ENCODE measurements around the gene RASSF8. TPM values are rescaled to one million over a fixed set of nuclear protein-coding genes. Genes with fewer than 3 reads are reported as not detected.

Gene RASSF8
- total RNA-seq, 1 donor from 2014 or later = 35.3 TPM

DNA sequence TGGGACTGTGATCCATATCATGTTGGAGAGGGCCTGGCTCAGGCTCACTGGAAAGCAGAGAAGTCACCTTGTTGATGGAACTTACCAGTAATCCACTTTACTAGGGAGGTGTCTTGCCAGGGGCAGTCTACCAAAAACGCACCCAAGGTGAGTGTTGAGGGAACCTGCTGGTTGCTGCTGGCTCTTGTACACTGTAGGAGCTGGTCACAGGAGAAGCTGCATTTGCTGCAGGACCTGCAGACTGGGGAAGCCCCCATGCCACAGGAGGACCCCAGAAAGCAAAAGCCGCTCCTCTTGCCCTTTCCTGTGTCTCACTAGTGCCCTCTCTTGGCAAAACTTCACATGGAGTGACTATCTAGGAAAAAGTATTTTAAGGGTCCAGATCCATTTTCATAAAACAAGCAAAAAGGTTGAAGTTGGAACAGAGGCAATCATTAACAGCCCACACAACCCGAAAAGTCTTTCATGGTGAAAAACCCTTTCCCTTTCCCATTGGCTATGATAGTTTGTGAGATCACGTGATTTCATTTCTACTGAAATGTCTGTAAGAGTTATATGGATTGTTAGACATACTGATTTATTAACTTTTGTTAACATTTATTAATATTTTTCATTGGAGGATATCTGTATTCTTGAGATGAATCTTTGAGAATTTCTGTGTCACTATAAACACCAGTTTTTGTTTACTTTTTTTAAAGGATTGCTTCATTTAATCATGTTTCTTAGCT lies 59.2 kb downstream of the RASSF8 start:
- Histone ChIP-seq H3K36me3 (ENCODE audit: control insufficient read depth, insufficient read depth, low read length) (no peaks in the 10 kb centered on the region), H3K4me3 (ENCODE audit: low read depth, low read length) (no peak overlapping the region), H3K27me3 (ENCODE audit: control insufficient read depth, insufficient read depth, low read length) (no peaks in the 10 kb centered on the region)
- no peak for DNase-seq (ENCODE audit: low read depth)
- TF ChIP-seq, protein P1, sequence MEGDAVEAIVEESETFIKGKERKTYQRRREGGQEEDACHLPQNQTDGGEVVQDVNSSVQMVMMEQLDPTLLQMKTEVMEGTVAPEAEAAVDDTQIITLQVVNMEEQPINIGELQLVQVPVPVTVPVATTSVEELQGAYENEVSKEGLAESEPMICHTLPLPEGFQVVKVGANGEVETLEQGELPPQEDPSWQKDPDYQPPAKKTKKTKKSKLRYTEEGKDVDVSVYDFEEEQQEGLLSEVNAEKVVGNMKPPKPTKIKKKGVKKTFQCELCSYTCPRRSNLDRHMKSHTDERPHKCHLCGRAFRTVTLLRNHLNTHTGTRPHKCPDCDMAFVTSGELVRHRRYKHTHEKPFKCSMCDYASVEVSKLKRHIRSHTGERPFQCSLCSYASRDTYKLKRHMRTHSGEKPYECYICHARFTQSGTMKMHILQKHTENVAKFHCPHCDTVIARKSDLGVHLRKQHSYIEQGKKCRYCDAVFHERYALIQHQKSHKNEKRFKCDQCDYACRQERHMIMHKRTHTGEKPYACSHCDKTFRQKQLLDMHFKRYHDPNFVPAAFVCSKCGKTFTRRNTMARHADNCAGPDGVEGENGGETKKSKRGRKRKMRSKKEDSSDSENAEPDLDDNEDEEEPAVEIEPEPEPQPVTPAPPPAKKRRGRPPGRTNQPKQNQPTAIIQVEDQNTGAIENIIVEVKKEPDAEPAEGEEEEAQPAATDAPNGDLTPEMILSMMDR (IDR thresholded peaks at IDR 0.05; ENCODE audit: insufficient read depth, low read length, poor library complexity, severe bottlenecking) = peak; percentile 57

DNA sequence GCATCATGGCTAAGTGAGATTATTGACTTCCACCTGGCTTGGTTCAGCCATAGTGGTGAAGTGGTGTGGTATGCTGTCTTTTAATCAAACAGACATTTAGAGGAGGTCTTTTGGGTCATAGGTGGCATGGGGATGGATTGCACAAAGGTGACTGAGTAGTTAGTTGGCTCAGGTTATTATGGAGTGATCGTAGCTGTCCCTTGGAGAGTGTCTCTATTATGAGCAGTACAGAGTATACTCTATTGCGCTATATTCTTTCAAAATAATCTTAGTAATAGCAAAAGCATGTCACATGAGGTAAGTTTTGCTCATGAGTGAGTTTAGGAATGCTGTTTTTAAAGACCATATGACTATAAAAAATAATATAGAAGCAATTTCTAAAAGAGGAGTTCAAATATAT lies 60.4 kb downstream of the RASSF8 start:
- H3K27me3 ChIP-seq (ENCODE audit: control insufficient read depth, insufficient read depth, low read length) = no peaks in the 10 kb centered on the region
- no peak overlapping the region for H3K4me3 ChIP-seq (ENCODE audit: low read depth, low read length)
- DNase-seq (ENCODE audit: low read depth) = no peak
- TF ChIP-seq, protein P1 (IDR thresholded peaks at IDR 0.05; ENCODE audit: insufficient read depth, low read length, poor library complexity, severe bottlenecking) = no peak
- H3K36me3 ChIP-seq (ENCODE audit: control insufficient read depth, insufficient read depth, low read length) = no peaks in the 10 kb centered on the region

DNA sequence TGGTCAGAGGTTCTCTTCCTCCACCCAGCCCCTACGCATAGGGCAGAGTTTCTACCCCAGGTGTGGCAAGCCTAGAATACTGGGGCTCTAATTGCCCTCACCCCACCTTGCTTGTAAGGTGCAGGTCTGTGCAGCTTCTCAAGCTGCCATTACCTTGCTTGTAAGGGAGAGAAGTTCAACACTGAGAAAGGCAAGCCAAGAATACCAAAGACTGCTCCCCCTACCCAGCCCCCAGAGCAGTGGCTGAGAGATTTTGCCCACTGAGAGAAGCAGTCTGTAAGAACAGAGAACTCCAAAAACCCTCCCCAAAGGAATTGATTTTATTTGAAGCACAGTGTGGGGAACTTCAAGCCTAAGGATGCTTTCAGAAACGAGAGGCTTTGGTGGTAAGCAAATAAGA lies 63.1 kb downstream of the RASSF8 start:
- TF ChIP-seq, protein P1 (IDR thresholded peaks at IDR 0.05; ENCODE audit: insufficient read depth, low read length, poor library complexity, severe bottlenecking) = no peak
- Histone ChIP-seq H3K36me3 (ENCODE audit: control insufficient read depth, insufficient read depth, low read length) (no peaks in the 10 kb centered on the region), H3K4me3 (ENCODE audit: low read depth, low read length) (no peak overlapping the region), H3K27me3 (ENCODE audit: control insufficient read depth, insufficient read depth, low read length) (no peaks in the 10 kb centered on the region)
- DNase-seq (ENCODE audit: low read depth) = no peak

DNA sequence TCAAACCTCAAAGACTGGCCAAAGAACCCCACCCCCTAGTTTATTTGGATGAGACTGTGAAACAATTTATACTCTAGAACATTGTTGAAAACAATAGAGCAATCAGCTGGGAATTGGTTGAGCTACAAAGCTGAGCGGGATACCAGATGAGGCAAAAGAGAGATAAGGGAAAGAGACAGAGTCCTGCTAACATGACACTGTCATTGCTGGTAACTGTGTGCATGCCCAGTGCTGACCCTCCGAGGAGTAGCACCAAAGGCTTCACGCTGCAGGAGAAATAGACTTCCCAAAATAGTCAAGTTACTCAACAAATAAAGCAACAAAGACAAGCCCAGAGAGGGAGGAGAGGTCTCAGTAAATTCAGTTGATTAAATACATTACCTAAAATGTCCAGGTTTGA lies 63.6 kb downstream of the RASSF8 start:
- no peaks in the 10 kb centered on the region for H3K36me3 ChIP-seq (ENCODE audit: control insufficient read depth, insufficient read depth, low read length)
- no peaks in the 10 kb centered on the region for H3K27me3 ChIP-seq (ENCODE audit: control insufficient read depth, insufficient read depth, low read length)
- no peak for DNase-seq (ENCODE audit: low read depth)
- no peak overlapping the region for H3K4me3 ChIP-seq (ENCODE audit: low read depth, low read length)
- TF ChIP-seq, protein P1 (IDR thresholded peaks at IDR 0.05; ENCODE audit: insufficient read depth, low read length, poor library complexity, severe bottlenecking) = no peak

DNA sequence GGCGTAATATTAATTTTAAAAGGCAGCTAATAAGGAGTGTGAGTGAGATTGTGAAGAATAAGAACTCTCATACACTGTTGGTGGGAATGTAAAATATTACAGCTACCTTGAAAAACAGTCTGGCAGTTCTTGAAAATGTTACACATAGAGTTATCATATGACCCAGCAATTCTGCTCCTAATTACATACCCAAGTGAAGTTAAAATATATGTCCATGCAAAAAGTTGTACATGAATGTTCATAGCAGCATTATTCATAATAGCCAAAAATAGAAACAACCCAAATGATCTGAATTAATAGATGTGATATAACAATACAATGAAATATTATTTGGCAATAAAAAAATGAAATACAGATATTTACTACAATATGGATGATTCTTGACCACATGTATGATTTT lies 68.2 kb downstream of the RASSF8 start:
- TF ChIP-seq, protein P1 (IDR thresholded peaks at IDR 0.05; ENCODE audit: insufficient read depth, low read length, poor library complexity, severe bottlenecking) = no peak
- H3K4me3 ChIP-seq (ENCODE audit: low read depth, low read length) = no peak overlapping the region
- no peaks in the 10 kb centered on the region for H3K36me3 ChIP-seq (ENCODE audit: control insufficient read depth, insufficient read depth, low read length)
- H3K27me3 ChIP-seq (ENCODE audit: control insufficient read depth, insufficient read depth, low read length) = no peaks in the 10 kb centered on the region
- no peak for DNase-seq (ENCODE audit: low read depth)

DNA sequence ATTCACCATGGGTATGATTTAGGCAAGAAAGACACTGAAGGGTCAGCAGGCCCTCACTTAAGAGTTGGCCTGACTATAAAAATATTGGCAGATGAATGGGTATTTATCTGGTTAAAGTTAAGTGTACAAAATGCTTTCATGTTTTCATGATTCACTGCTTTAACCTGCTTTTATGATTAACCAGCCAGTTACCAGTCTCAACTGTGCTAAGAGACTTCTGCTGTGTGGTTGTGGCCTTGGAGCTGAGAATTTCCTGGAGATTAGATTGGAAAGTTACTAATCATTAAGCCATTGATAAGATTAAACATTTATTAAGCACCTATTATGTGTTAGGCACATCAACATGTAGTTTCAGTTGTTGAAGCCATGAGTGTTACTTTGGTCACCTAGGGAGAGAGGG lies 68.9 kb downstream of the RASSF8 start:
- TF ChIP-seq, protein P1 (IDR thresholded peaks at IDR 0.05; ENCODE audit: insufficient read depth, low read length, poor library complexity, severe bottlenecking) = no peak
- Histone ChIP-seq H3K36me3 (ENCODE audit: control insufficient read depth, insufficient read depth, low read length) (no peaks in the 10 kb centered on the region), H3K27me3 (ENCODE audit: control insufficient read depth, insufficient read depth, low read length) (no peaks in the 10 kb centered on the region), H3K4me3 (ENCODE audit: low read depth, low read length) (no peak overlapping the region)
- peak; percentile 44 for DNase-seq (ENCODE audit: low read depth)
